ENCODE measurements around the gene UGCG.
"Not testable (repeated sequence)": the region's sequence is repeated elsewhere in the genome, so short reads cannot be mapped to it uniquely, and the experiment has no call there.

Gene UGCG

DNA sequence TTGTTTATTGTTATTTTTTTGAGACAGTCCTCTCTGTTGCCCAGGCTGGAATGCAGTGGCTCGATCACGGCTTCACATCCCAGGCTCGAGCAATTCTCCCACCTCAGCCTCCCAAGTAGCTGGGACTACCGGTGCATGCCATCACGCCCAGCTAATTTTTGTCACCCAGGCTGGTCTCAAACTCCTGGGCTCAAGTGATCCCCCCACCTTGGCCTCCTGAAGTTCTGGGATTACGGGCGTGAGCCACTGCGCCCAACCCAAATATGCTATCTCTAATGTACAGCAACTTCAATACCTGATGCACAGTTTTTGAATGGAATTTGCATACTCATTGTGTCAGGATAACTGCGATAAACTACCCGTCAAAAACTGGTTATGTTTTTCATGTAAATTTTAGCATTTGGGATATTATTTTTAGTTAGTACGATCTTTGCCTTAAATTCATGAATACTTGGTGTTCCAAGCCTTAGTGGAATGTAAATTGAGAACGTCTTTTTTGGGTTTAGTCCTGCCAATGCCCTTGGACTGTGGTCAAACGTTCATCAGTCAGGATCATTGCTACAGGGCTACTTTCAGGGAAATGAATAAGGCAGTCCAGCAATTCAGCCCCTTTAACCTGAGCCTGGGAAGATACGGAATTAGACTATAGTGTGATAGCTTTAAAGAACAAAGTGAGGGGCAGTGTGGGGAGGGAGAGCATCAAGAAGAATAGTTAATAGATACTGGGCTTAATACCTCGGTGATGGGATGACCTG lies 4.4 kb downstream of the UGCG start:
- no peak for TF ChIP-seq CTCF (IDR thresholded peaks at IDR 0.05; ENCODE audit: insufficient read depth, low read length, poor library complexity, severe bottlenecking)
- DNase-seq (ENCODE audit: extremely low read depth, insufficient read length) = no peak
- Histone ChIP-seq H3K27me3 (replicated peaks; ENCODE audit: control insufficient read depth, insufficient read depth, low read length) (no peaks in the 10 kb centered on the region), H3K4me3 (replicated peaks; ENCODE audit: low read depth, low read length) (no peak overlapping the region), H3K36me3 (ENCODE audit: control insufficient read depth, insufficient read depth, low read length) (no peaks in the 10 kb centered on the region)

- no peaks in the 10 kb centered on the region for H3K27me3 ChIP-seq (replicated peaks; ENCODE audit: control insufficient read depth, insufficient read depth, low read length)
- TF ChIP-seq CTCF (IDR thresholded peaks at IDR 0.05; ENCODE audit: insufficient read depth, low read length, poor library complexity, severe bottlenecking) = no peak
- H3K36me3 ChIP-seq (ENCODE audit: control insufficient read depth, insufficient read depth, low read length) = no peaks in the 10 kb centered on the region; the same call in none of the 2 replicates
- H3K4me3 ChIP-seq (replicated peaks; ENCODE audit: low read depth, low read length) = no peak overlapping the region
- no peak for DNase-seq (ENCODE audit: extremely low read depth, insufficient read length)
These were observed 6.0 kb downstream of the UGCG start for GRCh38 chr9:111902391-111903139.

GRCh38 chr9:111903535-111903934 lies 6.9 kb downstream of the UGCG start:
- H3K36me3 ChIP-seq (ENCODE audit: control insufficient read depth, insufficient read depth, low read length); H3K27me3 ChIP-seq (replicated peaks; ENCODE audit: control insufficient read depth, insufficient read depth, low read length); DNase-seq (ENCODE audit: extremely low read depth, insufficient read length); H3K4me3 ChIP-seq (replicated peaks; ENCODE audit: low read depth, low read length): not testable (repeated sequence)

DNA sequence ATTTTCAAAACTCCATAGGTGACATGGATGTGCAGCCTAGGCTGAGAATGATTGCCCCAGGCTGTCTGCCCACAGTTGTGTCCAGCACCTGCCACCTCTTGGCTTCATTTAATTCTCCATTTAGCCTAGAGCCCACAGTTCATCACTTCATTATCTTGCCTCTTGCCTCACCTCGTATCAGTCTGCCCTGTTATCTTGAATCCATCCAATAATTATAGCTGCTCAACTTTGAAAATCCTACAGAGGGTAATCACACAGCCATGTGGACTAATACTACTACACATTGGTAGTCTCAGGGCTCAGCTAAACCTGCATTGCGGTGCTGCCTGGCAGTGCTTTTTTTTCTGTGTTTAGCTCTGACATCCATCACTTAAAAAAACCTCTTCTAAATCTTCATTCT lies 7.4 kb downstream of the UGCG start:
- Histone ChIP-seq H3K36me3 (ENCODE audit: control insufficient read depth, insufficient read depth, low read length) (no peaks in the 10 kb centered on the region; the same call in none of the 2 replicates), H3K27me3 (replicated peaks; ENCODE audit: control insufficient read depth, insufficient read depth, low read length) (no peaks in the 10 kb centered on the region), H3K4me3 (replicated peaks; ENCODE audit: low read depth, low read length) (no peak overlapping the region)
- no peak for TF ChIP-seq CTCF (IDR thresholded peaks at IDR 0.05; ENCODE audit: insufficient read depth, low read length, poor library complexity, severe bottlenecking)
- DNase-seq (ENCODE audit: extremely low read depth, insufficient read length) = no peak

DNA sequence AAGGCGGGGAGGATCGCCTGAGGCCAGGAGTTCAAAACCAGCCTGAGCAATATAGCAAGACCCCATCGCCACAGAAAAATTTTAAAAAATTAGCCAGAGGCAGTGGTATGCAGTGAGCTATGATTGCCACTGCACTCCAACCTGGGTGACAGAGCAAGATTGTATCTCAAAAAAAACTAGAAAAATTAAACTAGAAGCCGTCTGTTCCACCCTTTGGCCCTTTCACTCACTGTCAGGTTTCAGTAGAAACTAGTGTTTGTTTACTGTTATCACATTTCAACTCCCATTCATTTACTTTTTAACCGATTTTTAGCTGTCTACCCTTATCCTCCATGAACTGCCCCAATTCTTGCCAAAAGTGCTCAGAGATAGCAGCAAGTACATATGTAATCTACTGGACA lies 8.3 kb downstream of the UGCG start:
- Histone ChIP-seq H3K4me3 (replicated peaks; ENCODE audit: low read depth, low read length) (no peak overlapping the region), H3K27me3 (replicated peaks; ENCODE audit: control insufficient read depth, insufficient read depth, low read length) (no peaks in the 10 kb centered on the region), H3K36me3 (ENCODE audit: control insufficient read depth, insufficient read depth, low read length) (no peaks in the 10 kb centered on the region; the same call in none of the 2 replicates)
- no peak for TF ChIP-seq CTCF (IDR thresholded peaks at IDR 0.05; ENCODE audit: insufficient read depth, low read length, poor library complexity, severe bottlenecking)
- DNase-seq (ENCODE audit: extremely low read depth, insufficient read length) = no peak

GRCh38 chr9:111907147-111907546 lies 10.5 kb downstream of the UGCG start:
- no peak for DNase-seq (ENCODE audit: extremely low read depth, insufficient read length)
- no peaks in the 10 kb centered on the region for H3K27me3 ChIP-seq (replicated peaks; ENCODE audit: control insufficient read depth, insufficient read depth, low read length)
- TF ChIP-seq CTCF (IDR thresholded peaks at IDR 0.05; ENCODE audit: insufficient read depth, low read length, poor library complexity, severe bottlenecking) = no peak
- H3K4me3 ChIP-seq (replicated peaks; ENCODE audit: low read depth, low read length) = no peak overlapping the region
- H3K36me3 ChIP-seq (ENCODE audit: control insufficient read depth, insufficient read depth, low read length) = no peaks in the 10 kb centered on the region; the same call in none of the 2 replicates
